ENCODE data around the gene MYL12B. TPM values are rescaled to one million over a fixed set of nuclear protein-coding genes. Genes with fewer than 3 reads are reported as not detected.

Gene MYL12B
- total RNA-seq, 2 donors from 2014 or later: 192 to 310 TPM

GRCh38 chr18:3247240-3248061 is 14.5 kb upstream of the MYL12B start, which contains the start of gene MYL12A:
Gene MYL12A (plus strand): TSS chr18:3247801. CDS start chr18:3253248, 5,447 bp downstream.
- peaks cover 21% of the 10 kb centered on the region for H3K36me3 Mint-ChIP-seq
- ATAC-seq (peak; percentile 89 to 90), DNase-seq (ENCODE audit: low spot score) (peak; percentile 98)
- H3K27ac Mint-ChIP-seq: peak within 1 kb of the TSS; percentile 80 to 93
- H3K4me1 Mint-ChIP-seq (ENCODE audit: low read depth in 2 of 2): peaks cover 37 to 60% of the 10 kb centered on the region in 2 donors
- H3K9me3 Mint-ChIP-seq: no peaks in the 10 kb centered on the region
- no peaks in the 10 kb centered on the region for H3K27me3 Mint-ChIP-seq
- peak within 1 kb of the TSS; percentile 88 for H3K4me3 Mint-ChIP-seq

- Mint-ChIP-seq H3K4me3 (peak overlapping the region; percentile 88), H3K4me1 (ENCODE audit: low read depth in 2 of 2) (peaks cover 44 to 67% of the 10 kb centered on the region in 2 donors), H3K27me3 (no peaks in the 10 kb centered on the region), H3K9me3 (no peaks in the 10 kb centered on the region), H3K27ac (peak overlapping the region; percentile 80 to 93), H3K36me3 (peaks cover 24% of the 10 kb centered on the region)
- no peak for DNase-seq (ENCODE audit: low spot score)
- ATAC-seq: peak in 1 of 2 donors; percentile 0
Observed at GRCh38 chr18:3248062-3248657, 13.8 kb upstream of the MYL12B start.

GRCh38 chr18:3248658-3249359 is 13.1 kb upstream of the MYL12B start:
- ATAC-seq (peak; percentile 11 to 51), DNase-seq (ENCODE audit: low spot score) (peak; percentile 66)
- peaks cover 48 to 73% of the 10 kb centered on the region in 2 donors for H3K4me1 Mint-ChIP-seq (ENCODE audit: low read depth in 2 of 2)
- no peaks in the 10 kb centered on the region for H3K27me3 Mint-ChIP-seq
- peak overlapping the region; percentile 88 for H3K4me3 Mint-ChIP-seq
- H3K27ac Mint-ChIP-seq: peak overlapping the region; percentile 80 to 93
- H3K36me3 Mint-ChIP-seq: peaks cover 29% of the 10 kb centered on the region
- H3K9me3 Mint-ChIP-seq: no peaks in the 10 kb centered on the region

GRCh38 chr18:3250237-3251107 is 11.5 kb upstream of the MYL12B start:
- peaks cover 57 to 80% of the 10 kb centered on the region in 2 donors for H3K4me1 Mint-ChIP-seq (ENCODE audit: low read depth in 2 of 2)
- H3K36me3 Mint-ChIP-seq: peaks cover 42% of the 10 kb centered on the region
- ATAC-seq: no peak
- peak overlapping the region; percentile 80 to 93 for H3K27ac Mint-ChIP-seq
- no peaks in the 10 kb centered on the region for H3K27me3 Mint-ChIP-seq
- peak overlapping the region; percentile 88 for H3K4me3 Mint-ChIP-seq
- H3K9me3 Mint-ChIP-seq: no peaks in the 10 kb centered on the region
- no peak for DNase-seq (ENCODE audit: low spot score)

DNA sequence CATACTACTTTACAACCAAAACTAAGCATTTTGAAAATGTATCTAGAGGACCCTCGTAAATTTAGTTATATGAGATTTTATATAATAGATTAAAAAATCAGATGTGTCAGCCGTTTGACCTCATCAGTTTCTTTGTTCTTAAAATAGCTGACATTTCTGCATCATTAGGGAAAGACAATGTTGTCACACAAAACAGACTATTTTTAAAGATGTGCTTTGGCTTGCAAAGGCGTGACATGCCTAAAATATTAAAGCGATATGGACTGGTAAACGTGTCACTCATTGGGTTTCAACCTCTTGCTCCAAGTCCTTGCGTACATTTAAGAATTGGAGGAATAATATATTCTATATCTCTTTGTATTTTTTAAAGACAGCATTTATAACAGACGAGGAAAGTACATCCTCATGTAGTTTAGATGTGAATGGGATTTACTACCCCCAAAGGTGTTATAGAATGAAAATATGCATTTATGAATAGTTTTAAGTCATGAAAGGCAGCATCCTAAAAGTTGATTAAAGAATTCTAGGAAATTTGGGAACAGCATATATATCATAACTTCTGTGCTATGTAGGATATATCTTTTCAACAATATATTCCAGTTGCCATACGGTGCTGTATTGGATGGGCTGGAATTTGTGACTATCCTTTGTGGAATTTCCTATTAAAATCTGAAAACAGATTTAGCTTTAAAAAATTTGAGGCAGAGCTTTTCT is 10.5 kb upstream of the MYL12B start:
- H3K27me3 Mint-ChIP-seq: no peaks in the 10 kb centered on the region
- DNase-seq (ENCODE audit: low spot score): no peak
- peaks cover 50% of the 10 kb centered on the region for H3K36me3 Mint-ChIP-seq
- ATAC-seq: no peak
- H3K4me3 Mint-ChIP-seq: peak overlapping the region; percentile 69
- H3K4me1 Mint-ChIP-seq (ENCODE audit: low read depth in 2 of 2): peaks cover 54 to 78% of the 10 kb centered on the region in 2 donors
- H3K27ac Mint-ChIP-seq: peak overlapping the region; percentile 55 to 93
- H3K9me3 Mint-ChIP-seq: no peaks in the 10 kb centered on the region

GRCh38 chr18:3251963-3252277 is 10.0 kb upstream of the MYL12B start:
- Mint-ChIP-seq H3K27me3 (no peaks in the 10 kb centered on the region), H3K9me3 (no peaks in the 10 kb centered on the region), H3K36me3 (peaks cover 52% of the 10 kb centered on the region), H3K27ac (peak overlapping the region; percentile 55 to 93), H3K4me3 (peak overlapping the region; percentile 69), H3K4me1 (ENCODE audit: low read depth in 2 of 2) (peaks cover 49 to 76% of the 10 kb centered on the region in 2 donors)
- no peak for DNase-seq (ENCODE audit: low spot score)
- ATAC-seq: no peak

- no peak for ATAC-seq
- no peak for DNase-seq (ENCODE audit: low spot score)
- Mint-ChIP-seq H3K27me3 (no peaks in the 10 kb centered on the region), H3K27ac (peak overlapping the region; percentile 55 to 93), H3K36me3 (peaks cover 60% of the 10 kb centered on the region), H3K4me1 (ENCODE audit: low read depth in 2 of 2) (peaks cover 45 to 71% of the 10 kb centered on the region in 2 donors), H3K4me3 (peak overlapping the region; percentile 52), H3K9me3 (no peaks in the 10 kb centered on the region)
Observed at GRCh38 chr18:3252843-3253242, 9.1 kb upstream of the MYL12B start.

GRCh38 chr18:3254725-3255124 is 7.2 kb upstream of the MYL12B start:
- ATAC-seq (no peak), DNase-seq (ENCODE audit: low spot score) (no peak)
- H3K4me1 Mint-ChIP-seq (ENCODE audit: low read depth in 2 of 2): peaks cover 54 to 75% of the 10 kb centered on the region in 2 donors
- peaks cover 58% of the 10 kb centered on the region for H3K36me3 Mint-ChIP-seq
- H3K27ac Mint-ChIP-seq: peak overlapping the region; percentile 85 to 98
- no peaks in the 10 kb centered on the region for H3K27me3 Mint-ChIP-seq
- H3K9me3 Mint-ChIP-seq: no peaks in the 10 kb centered on the region
- H3K4me3 Mint-ChIP-seq: no peak overlapping the region

GRCh38 chr18:3255611-3256165 is 6.2 kb upstream of the MYL12B start:
- Mint-ChIP-seq H3K9me3 (no peaks in the 10 kb centered on the region), H3K27ac (peak overlapping the region; percentile 85 to 98), H3K4me3 (peak overlapping the region; percentile 12), H3K36me3 (peaks cover 54% of the 10 kb centered on the region), H3K27me3 (no peaks in the 10 kb centered on the region), H3K4me1 (ENCODE audit: low read depth in 2 of 2) (peaks cover 54 to 73% of the 10 kb centered on the region in 2 donors)
- no peak for DNase-seq (ENCODE audit: low spot score)
- ATAC-seq: no peak

DNA sequence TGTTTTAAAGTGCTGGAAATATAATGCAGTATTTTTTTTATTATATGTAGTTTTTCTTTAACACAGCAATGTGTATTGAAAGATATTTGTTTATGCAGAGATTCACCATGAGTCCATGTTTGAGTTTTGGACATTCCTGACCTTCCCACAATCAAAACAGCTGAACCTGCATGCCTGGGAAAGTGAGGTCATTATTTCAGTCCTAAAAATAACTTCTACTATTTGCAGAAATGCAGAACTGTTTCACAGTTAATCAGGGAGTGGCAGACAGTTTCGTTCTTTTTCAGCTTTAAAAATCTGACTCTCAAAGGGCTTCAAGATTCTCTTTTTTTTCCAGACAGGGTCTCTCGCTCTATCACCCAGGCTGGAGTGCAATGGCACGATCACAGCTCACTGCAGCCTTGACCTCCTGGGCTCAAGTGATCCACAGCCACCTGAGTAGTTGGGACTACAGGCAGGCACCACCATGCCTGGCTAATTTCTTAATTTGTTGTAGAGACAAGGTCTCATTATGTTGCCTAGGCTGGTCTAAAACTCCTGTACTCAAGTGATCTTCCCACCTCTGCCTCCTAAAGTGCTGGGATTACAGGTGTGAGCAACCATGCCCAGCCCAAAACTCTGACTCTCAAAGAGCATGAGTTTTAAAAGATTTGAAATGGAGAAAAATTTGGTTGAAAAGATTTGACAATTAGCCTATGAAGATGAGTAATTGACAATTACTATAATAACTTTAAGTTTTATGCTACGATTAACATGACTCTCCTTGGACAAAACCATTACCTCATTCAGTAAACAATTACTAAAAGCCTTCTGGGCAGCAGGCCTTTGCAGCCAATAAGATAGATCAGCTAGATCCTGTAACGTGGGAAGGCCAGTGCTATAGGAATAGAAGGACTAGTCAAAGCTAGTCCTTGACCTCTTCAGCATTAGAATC is 5.0 kb upstream of the MYL12B start:
- Mint-ChIP-seq H3K4me3 (no peak overlapping the region), H3K27ac (peak overlapping the region; percentile 72 to 98), H3K36me3 (peaks cover 52% of the 10 kb centered on the region), H3K27me3 (no peaks in the 10 kb centered on the region), H3K9me3 (no peaks in the 10 kb centered on the region), H3K4me1 (ENCODE audit: low read depth in 2 of 2) (peaks cover 53 to 70% of the 10 kb centered on the region in 2 donors)
- ATAC-seq: no peak
- no peak for DNase-seq (ENCODE audit: low spot score)

GRCh38 chr18:3257627-3258120 is 4.3 kb upstream of the MYL12B start:
- Mint-ChIP-seq H3K4me1 (ENCODE audit: low read depth in 2 of 2) (peaks cover 51 to 66% of the 10 kb centered on the region in 2 donors), H3K27ac (peak overlapping the region; percentile 50 to 98), H3K27me3 (no peaks in the 10 kb centered on the region), H3K9me3 (no peaks in the 10 kb centered on the region), H3K36me3 (peaks cover 55% of the 10 kb centered on the region), H3K4me3 (no peak overlapping the region)
- DNase-seq (ENCODE audit: low spot score): no peak
- no peak for ATAC-seq

Measured in natural killer cell treated with Interleukin-12 subunit alpha and Interleukin-12 subunit beta and Interleukin-15 and Interleukin-18, amount 100 ng/mL, for 72 hours (primary cell).